ENCODE measurements around the gene ATP2B2. TPM values are rescaled to one million over a fixed set of nuclear protein-coding genes. Genes with fewer than 3 reads are reported as not detected.

The ATP2B2 gene
- total and polyA plus RNA-seq, 2 donors from 2014 or later: 0.19 to 0.22 TPM

DNA sequence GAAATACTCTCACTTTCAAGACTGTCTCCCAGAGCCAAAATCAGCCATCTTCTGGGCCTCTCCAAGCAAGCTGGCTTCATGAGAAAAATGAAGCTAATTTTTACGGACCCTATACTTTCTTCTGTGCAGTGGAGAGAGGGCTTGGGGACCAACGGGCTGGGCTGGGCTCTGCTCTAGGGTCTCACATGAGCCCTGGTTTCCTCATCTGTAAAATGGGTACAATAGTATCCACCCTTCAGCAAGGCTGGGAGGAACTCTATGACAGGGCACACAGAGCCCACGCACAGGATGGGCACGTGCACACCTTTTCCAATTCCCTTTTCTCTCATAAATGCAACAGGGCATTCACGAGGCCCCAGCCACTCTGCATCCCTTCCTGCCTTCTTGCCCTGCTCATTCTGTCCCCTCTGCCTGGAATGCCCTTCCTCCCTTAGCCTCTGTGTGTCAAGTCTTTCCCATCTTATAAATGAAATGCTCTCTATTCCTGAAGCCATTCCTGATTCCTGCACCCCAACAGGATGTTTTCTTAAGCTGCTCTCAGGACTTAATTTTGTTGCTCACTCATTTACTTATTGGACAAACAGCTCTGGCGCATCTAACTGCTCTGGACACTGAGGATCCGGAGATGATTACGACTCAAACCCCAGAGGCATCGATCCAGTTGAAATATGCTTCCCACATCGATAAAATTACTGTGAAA lies 151.6 kb downstream of the ATP2B2 start:
- FAIRE-seq (no peak), DNase-seq (no peak)
- Histone ChIP-seq H3K27ac (ENCODE audit: low read depth in 2 of 2, low read length in 2 of 2) (no peak overlapping the region), H3K36me3 (ENCODE audit: control insufficient read depth in 2 of 3, insufficient read depth in 3 of 3, low read length in 3 of 3) (no peaks in the 10 kb centered on the region), H3K9me3 (ENCODE audit: control insufficient read depth in 2 of 3, insufficient read depth in 1 of 3, low read length in 3 of 3) (no peaks in the 10 kb centered on the region), H3K9ac (ENCODE audit: low read length in 3 of 3) (no peak overlapping the region), H3K27me3 (ENCODE audit: control insufficient read depth, insufficient read depth, low read length) (no peaks in the 10 kb centered on the region), H3K4me1 (ENCODE audit: control insufficient read depth in 2 of 3, insufficient read depth in 2 of 3, low read depth in 1 of 3, low read length in 3 of 3) (peaks cover 0 to 2% (median 0%) of the 10 kb centered on the region in 3 donors), H3K4me3 (ENCODE audit: low read length in 3 of 3) (no peak overlapping the region)
- TF ChIP-seq, protein P1, sequence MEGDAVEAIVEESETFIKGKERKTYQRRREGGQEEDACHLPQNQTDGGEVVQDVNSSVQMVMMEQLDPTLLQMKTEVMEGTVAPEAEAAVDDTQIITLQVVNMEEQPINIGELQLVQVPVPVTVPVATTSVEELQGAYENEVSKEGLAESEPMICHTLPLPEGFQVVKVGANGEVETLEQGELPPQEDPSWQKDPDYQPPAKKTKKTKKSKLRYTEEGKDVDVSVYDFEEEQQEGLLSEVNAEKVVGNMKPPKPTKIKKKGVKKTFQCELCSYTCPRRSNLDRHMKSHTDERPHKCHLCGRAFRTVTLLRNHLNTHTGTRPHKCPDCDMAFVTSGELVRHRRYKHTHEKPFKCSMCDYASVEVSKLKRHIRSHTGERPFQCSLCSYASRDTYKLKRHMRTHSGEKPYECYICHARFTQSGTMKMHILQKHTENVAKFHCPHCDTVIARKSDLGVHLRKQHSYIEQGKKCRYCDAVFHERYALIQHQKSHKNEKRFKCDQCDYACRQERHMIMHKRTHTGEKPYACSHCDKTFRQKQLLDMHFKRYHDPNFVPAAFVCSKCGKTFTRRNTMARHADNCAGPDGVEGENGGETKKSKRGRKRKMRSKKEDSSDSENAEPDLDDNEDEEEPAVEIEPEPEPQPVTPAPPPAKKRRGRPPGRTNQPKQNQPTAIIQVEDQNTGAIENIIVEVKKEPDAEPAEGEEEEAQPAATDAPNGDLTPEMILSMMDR (IDR thresholded peaks at IDR 0.05; ENCODE audit: borderline replicate concordance, extremely low read depth, insufficient read depth): no peak
- intact Hi-C loops (cut with DNase I): no loop called here

DNA sequence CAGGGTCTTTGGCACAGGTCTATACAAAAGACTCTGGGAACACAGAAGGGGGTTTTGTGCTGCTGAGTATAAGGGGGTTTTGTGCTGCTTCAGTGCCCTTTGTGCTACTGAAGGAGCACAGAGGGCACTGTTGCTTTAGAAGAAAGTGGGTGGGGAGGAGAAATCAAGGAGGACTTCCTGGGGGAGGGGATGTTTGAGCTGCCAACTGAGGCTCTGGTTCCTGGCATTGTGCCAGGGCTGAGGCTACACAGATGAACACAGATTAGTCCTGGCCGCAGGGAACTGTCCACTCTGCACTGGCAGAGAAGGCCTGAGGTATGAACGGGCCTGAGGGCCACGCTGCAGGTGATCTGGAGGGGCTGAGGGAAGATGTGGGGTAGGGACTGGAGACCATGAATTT lies 152.2 kb downstream of the ATP2B2 start:
- Histone ChIP-seq H3K27me3 (ENCODE audit: control insufficient read depth, insufficient read depth, low read length) (no peaks in the 10 kb centered on the region), H3K36me3 (ENCODE audit: control insufficient read depth in 2 of 3, insufficient read depth in 3 of 3, low read length in 3 of 3) (no peaks in the 10 kb centered on the region), H3K27ac (ENCODE audit: low read depth in 2 of 2, low read length in 2 of 2) (no peak overlapping the region), H3K4me3 (ENCODE audit: low read length in 3 of 3) (no peak overlapping the region), H3K9me3 (ENCODE audit: control insufficient read depth in 2 of 3, insufficient read depth in 1 of 3, low read length in 3 of 3) (no peaks in the 10 kb centered on the region), H3K9ac (ENCODE audit: low read length in 3 of 3) (no peak overlapping the region), H3K4me1 (ENCODE audit: control insufficient read depth in 2 of 3, insufficient read depth in 2 of 3, low read depth in 1 of 3, low read length in 3 of 3) (peaks cover 0 to 2% (median 0%) of the 10 kb centered on the region in 3 donors)
- intact Hi-C loops (cut with DNase I): no loop called here
- no peak for FAIRE-seq
- TF ChIP-seq, protein P1 (IDR thresholded peaks at IDR 0.05; ENCODE audit: borderline replicate concordance, extremely low read depth, insufficient read depth): no peak
- DNase-seq: peak in 1 of 5 donors; percentile 39

DNA sequence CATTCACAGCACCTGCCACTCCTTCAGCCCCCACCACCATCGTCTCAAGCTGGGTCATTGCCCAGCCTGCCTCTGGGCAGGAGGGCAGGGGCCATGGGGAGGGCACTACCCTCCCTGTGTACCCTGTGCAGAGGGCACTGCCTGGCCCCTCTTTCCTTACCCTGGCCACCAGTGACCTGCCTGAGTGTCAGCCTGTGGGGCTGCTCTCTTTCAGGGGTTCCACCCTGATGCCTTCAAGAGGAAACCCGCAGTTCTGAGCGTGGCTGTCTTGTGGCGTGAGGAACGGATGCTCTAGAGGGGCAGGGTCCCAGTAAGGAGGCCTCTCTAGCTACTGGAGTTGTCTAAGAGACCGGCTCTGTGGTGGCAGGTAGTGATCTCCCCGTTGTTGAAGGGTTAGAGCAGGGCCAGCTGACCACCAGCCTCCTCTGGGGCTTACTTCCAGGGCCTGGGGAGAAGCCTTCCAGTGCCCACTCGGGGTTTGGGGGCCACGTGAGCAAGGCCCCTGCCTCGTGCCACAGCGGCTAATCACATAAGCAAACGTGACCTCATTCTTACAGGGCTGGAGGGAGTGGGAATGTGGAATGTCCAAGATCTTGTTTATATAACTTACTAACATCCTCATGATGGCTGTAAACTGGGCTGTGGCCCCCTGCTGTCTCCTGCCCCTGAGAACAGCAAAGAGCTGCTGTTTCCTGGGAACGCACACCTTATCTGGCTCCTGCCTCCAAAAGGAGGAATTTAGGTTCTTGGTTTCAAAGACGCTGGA lies 153.1 kb downstream of the ATP2B2 start:
- TF ChIP-seq, protein P1 (IDR thresholded peaks at IDR 0.05; ENCODE audit: borderline replicate concordance, extremely low read depth, insufficient read depth): no peak
- DNase-seq (peak in 3 of 5 donors; percentile 19 to 39 (median 26)), FAIRE-seq (no peak)
- H3K27ac ChIP-seq (ENCODE audit: low read depth in 2 of 2, low read length in 2 of 2): no peak overlapping the region
- intact Hi-C loops (cut with DNase I): no loop called here
- H3K4me1 ChIP-seq (ENCODE audit: control insufficient read depth in 2 of 3, insufficient read depth in 2 of 3, low read depth in 1 of 3, low read length in 3 of 3): no peaks in the 10 kb centered on the region
- H3K9me3 ChIP-seq (ENCODE audit: control insufficient read depth in 2 of 3, insufficient read depth in 1 of 3, low read length in 3 of 3): no peaks in the 10 kb centered on the region
- no peak overlapping the region for H3K4me3 ChIP-seq (ENCODE audit: low read length in 3 of 3)
- no peaks in the 10 kb centered on the region for H3K27me3 ChIP-seq (ENCODE audit: control insufficient read depth, insufficient read depth, low read length)
- no peak overlapping the region for H3K9ac ChIP-seq (ENCODE audit: low read length in 3 of 3)
- H3K36me3 ChIP-seq (ENCODE audit: control insufficient read depth in 2 of 3, insufficient read depth in 3 of 3, low read length in 3 of 3): no peaks in the 10 kb centered on the region

All from kidney (tissue), 14 donors.